ENCODE data around the gene ENPP7. TPM values are rescaled to one million over a fixed set of nuclear protein-coding genes. Genes with fewer than 3 reads are reported as not detected.

ENPP7 gene
- total and polyA plus RNA-seq, 2 donors (not counting 3 experiments of a cell fraction or from before 2014, with no cell fraction given), result not detected

DNA sequence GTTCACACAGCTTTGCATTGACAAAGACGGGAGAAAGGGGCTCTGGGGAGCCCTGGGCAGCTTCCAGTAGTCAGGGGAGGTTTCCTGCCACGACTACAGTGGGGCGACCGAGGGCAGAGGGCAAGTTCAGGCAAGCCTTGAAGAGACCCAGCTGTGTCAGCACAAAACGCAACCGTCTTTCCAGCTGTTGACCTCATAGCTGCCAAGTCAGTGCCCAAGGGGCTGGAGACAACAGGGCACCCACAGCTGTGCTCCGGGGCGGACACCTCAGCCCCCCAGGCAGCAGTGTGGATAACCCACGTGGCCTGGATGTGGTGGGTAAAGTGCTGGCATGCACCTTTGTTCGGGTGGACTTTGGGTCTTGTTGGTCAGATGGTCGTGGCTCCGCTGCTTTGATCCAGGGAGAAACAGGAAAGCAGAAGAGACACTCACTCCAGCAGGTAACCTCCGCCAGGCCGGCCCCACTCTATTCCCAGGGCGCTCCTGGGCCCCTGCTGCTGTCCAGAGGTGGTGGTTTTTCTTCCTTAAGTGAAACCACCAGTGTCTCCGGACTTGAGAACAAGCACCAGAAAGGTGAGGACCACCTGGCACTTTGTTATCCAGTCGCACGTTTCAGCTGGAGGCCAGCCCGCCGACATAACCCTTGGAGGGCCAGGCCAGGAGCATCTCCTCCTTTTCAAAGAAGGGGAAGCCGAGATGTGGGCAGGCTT is 29.6 kb downstream of the ENPP7 start:
- Histone ChIP-seq H3K4me3 (replicated peaks in 1 of 3; ENCODE audit: insufficient read depth in 1 of 3, low read depth in 1 of 3, low read length in 3 of 3) (no peak overlapping the region), H3K27ac (ENCODE audit: insufficient read depth, low read depth, low read length) (no peak overlapping the region), H3K9me3 (replicated peaks; ENCODE audit: control insufficient read depth, insufficient read depth, low read length) (no peaks in the 10 kb centered on the region), H3K9me1 (replicated peaks; ENCODE audit: control insufficient read depth, extremely low read depth, insufficient read depth, low read length) (no peaks in the 10 kb centered on the region), H4K20me1 (replicated peaks; ENCODE audit: control insufficient read depth, extremely low read depth, insufficient read depth, low read length) (no peaks in the 10 kb centered on the region), H3K79me2 (ENCODE audit: control insufficient read depth, insufficient read depth, low read length) (no peaks in the 10 kb centered on the region), H3K9ac (replicated peaks; ENCODE audit: extremely low read depth, insufficient read depth, low read length) (no peak overlapping the region), H3K36me3 (ENCODE audit: control insufficient read depth in 2 of 2, extremely low read depth in 1 of 2, insufficient read depth in 2 of 2, low read length in 2 of 2) (no peaks in the 10 kb centered on the region), H2AFZ (ENCODE audit: low read depth, low read length) (no peak overlapping the region), H3K27me3 (ENCODE audit: control insufficient read depth in 2 of 2, insufficient read depth in 2 of 2, low read length in 2 of 2) (peaks cover 0 to 2% of the 10 kb centered on the region in 2 experiments), H3K4me1 (ENCODE audit: control insufficient read depth, extremely low read depth, insufficient read depth, low read length) (no peaks in the 10 kb centered on the region), H3K4me2 (ENCODE audit: insufficient read depth, low read length) (no peak overlapping the region)
- no TSS peak for BruUV-seq (replicated peaks)
- DNase-seq (ENCODE audit: low read depth, low spot score), result no peak
- TF ChIP-seq MAX (IDR thresholded peaks at IDR 0.05; ENCODE audit: insufficient read depth, insufficient read length) (no peak), MYC (IDR thresholded peaks at IDR 0.05; ENCODE audit: low read depth, low read length) (no peak), CTCF (IDR thresholded peaks at IDR 0.05; ENCODE audit: extremely low read depth in 1 of 2, insufficient read depth in 1 of 2, low read depth in 1 of 2, low read length in 2 of 2) (no peak), JUN (IDR thresholded peaks at IDR 0.05; ENCODE audit: borderline replicate concordance, insufficient read depth, insufficient read length, low read depth) (no peak), GATA2 (IDR thresholded peaks at IDR 0.05; ENCODE audit: insufficient read depth, insufficient read length, low read depth, low read length) (no peak), POLR2AphosphoS5 (IDR thresholded peaks at IDR 0.05; ENCODE audit: insufficient read depth, low read depth, low read length) (no peak), FOS (IDR thresholded peaks at IDR 0.05; ENCODE audit: borderline replicate concordance, insufficient read depth, low read length) (no peak), EZH2 (IDR thresholded peaks at IDR 0.05; ENCODE audit: borderline replicate concordance, low read depth, low read length, severe bottlenecking) (no peak), POLR2A (IDR thresholded peaks at IDR 0.05; ENCODE audit: low read depth, low read length) (no peak)
- no peak for FAIRE-seq
- POLR2A ChIA-PET, result interaction anchor here (0.6 kb wide), 1 partner anchor 12 kb away, joined by 3 read pairs; no protein-coding TSS in a partner anchor
- intact Hi-C loops (cut with micrococcal nuclease) (no loop called here), dilution Hi-C loops (cut with MboI; ENCODE audit: extremely low pct_ligation_motif_present, low sequenced_read_pairs) (no loop called here)
- CTCF ChIA-PET, result interaction anchor here (0.8 to 0.9 kb wide), 2 partner anchors 11 to 16 kb away, joined by 3 read pairs; no protein-coding TSS in a partner anchor

Measured in endothelial cell of umbilical vein (primary cell).